GM18858 (cell line): ENCODE results near the gene DCST2.

Experiments used
- ATAC-seq: cut with Tn5 transposase; IDR thresholded peaks from one replicate; pipeline ENCODE4 v1.9.1; 2021; ENCODE audit not compliant: unreplicated experiment

DCST2 gene

DNA sequence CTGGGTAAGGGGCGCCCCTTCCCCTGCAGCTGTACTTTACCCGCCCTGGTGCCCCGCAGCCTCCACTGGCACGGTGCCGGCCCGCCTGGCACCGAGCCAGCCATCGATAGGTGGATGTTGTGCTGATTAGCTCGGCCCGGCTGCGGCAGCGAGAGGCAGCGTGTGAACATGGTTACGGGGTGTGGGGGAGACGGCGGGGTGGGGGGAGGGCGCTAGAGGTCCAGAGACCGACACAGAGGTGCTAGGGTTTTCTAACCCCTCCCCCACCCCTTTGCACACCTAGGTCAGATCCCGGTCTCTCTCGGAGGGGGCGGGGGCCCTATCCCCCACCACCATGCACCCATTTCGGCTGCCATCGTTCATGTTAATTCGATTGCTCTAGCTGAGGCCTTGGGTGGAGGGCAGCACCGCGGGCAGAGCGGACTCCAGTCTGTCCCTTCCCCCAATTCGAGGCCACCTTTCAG, 36.6 kb upstream of the DCST2 start:
- ATAC-seq: no peak

DNA sequence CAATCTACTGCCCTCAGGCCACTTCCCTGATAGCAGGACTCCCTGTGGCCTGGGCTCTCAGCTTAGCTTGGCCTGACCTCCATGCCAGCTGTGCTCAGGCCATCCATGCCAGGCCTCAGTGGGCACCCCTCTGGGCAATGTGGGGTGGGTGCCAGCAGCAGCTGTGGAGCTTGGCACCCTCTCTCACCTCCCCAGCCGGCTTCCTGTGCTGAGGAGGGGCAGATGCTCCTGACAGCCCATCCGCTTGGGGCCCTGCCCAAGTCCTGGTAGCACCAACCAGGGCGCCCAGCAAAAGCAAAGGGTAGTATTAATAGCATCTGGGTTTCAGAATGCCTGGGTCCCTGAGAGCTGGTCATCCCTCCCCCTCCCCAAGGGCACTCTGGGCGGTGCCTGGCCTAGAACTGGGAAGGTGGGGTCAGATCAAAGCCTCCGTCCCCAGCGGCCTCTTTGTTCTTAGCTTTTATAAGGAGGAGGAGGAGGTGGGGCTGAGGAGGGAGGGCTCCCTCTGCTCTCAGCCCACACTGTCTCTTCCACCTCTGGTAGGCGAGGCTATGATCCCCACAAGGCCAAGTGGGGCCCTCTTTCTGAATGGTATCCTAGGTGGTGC, 36.1 kb upstream of the DCST2 start:
- no peak for ATAC-seq

GRCh38 chr1:155068599-155068998, 35.0 kb upstream of the DCST2 start:
- ATAC-seq: no peak

- ATAC-seq: no peak
Observed at GRCh38 chr1:155066777-155067176, 33.2 kb upstream of the DCST2 start.

GRCh38 chr1:155064832-155065429, 31.4 kb upstream of the DCST2 start:
- ATAC-seq: no peak

DNA sequence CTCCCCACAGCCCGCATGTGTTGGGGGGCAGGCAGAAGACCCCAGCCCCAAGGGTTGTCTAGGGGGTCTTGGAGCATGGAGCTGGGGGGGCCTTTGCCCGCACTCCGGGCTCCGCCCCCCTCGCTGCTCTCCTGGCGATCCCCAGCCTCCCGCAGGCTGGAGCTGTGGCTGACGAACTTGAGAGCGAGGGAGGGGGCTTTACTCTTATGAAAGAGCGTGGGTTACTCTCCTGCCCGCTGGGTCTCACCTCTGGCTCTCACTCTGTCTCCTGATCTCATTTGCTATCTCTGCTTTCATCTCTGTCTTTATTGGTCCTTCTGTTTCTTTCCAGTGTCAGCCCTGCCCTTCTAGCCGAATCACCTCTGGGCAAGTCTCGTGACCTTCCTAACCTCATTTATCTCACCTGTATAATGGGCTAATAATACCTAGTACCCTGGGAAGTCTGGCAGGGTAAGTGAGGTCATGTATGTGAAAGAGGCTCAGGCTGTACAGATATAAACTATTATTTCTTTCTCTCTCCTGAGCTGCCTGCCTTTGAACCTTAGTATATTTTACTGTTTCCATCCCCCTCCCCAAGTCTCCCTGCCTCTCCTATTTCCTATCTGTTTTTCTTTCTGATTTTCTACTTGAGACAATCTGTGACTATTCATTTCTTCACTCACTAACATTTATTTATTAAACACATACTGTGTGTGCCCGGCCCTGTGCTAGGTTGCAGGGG, 30.7 kb upstream of the DCST2 start:
- ATAC-seq: no peak

DNA sequence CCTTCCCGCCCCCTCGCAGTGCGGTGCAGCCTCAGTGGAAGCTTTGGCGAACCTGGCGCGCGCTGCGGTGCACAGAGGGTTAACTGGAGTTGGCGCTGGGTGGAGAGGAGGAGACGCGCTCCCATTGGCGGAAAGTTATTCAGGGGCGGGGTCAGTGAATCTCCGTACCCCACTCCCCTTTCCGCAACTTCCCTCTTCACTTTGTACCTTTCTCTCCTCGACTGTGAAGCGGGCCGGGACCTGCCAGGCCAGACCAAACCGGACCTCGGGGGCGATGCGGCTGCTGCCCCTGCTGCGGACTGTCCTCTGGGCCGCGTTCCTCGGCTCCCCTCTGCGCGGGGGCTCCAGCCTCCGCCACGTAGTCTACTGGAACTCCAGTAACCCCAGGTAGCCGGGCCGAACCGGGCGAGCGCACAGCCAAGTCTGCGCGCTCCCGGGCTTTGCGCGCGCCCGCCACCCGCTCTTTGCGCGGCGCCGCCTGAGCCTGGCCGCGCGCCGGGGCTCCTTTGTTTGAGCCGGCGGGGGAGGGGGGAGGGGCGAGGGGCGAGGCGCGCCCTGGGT, 30.0 kb upstream of the DCST2 start, which contains the start of gene EFNA4:
EFNA4 (plus strand) TSS at position 191 of the 561 bp plus-strand sequence; CDS start at position 275, 84 bp downstream.
- ATAC-seq: peak; percentile 44

GRCh38 chr1:155062702-155063411, 29.3 kb upstream of the DCST2 start:
- ATAC-seq: no peak

DNA sequence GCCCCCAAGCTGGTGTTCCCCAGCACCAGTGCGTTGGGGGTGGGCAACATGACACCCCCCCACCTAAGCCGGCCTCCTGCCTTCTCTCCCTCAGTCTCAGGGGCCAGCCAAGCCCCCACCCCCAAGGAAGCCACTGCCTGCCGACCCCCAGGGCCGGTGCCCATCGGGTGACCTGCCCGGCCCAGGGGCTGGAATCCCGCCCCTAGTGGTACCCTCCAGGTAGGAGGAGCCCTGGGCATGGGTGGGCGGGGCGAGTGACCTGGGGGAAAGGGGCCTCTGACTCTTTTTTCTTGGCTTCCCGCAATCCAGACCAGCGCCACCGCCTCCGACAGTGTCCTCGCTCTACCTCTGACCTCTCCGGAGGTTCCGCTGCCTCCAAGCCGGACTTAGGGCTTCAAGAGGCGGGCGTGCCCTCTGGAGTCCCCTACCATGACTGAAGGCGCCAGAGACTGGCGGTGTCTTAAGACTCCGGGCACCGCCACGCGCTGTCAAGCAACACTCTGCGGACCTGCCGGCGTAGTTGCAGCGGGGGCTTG, 28.6 kb upstream of the DCST2 start:
- ATAC-seq: no peak

GRCh38 chr1:155061381-155062150, 28.0 kb upstream of the DCST2 start:
- peak; percentile 36 for ATAC-seq

DNA sequence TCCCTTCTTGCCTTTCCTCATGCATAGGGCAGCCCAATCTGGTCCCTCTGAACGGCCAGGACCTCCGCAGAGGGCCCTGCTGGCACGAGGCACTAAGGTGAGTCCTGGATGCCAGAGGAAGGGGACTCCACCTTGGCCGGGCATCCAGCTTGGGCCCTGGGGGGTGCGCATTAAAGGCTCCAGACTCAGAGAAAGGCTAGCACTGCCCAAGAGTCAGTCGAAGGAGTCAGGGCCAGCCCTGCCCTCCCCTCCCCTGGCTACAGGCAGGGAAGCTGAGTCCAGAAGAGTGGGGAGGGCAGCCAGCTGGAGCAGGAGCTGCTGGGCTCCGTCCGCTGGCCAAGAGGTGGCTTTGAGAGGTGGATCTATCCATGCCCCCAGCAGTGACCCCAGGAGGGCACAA, 27.2 kb upstream of the DCST2 start:
- ATAC-seq: no peak

DNA sequence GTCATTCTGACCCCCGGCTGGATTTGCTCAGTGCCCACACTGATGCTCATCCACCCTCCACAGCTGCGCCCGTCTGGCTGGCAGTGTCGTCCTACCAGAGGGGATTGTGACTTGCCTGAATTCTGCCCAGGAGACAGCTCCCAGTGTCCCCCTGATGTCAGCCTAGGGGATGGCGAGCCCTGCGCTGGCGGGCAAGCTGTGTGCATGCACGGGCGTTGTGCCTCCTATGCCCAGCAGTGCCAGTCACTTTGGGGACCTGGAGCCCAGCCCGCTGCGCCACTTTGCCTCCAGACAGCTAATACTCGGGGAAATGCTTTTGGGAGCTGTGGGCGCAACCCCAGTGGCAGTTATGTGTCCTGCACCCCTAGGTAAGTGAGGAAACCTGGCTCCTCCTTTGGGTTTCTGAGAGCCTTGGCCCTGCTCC, 24.2 kb upstream of the DCST2 start:
- ATAC-seq: no peak

DNA sequence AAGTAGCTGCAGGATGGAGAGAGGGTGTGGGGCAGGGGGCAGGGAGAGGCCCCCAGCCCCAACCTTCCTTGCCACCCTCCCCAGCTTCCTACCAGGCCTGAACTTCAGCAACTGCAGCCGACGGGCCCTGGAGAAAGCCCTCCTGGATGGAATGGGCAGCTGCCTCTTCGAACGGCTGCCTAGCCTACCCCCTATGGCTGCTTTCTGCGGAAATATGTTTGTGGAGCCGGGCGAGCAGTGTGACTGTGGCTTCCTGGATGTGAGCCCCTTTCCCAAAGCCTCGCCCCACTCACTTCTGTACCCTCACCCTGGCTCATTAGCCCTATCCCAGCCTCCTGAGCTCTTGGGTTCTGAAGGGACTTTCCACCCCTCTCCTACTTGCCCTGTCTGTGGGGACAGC, 23.5 kb upstream of the DCST2 start:
- ATAC-seq: no peak

- no peak for ATAC-seq
Observed at GRCh38 chr1:155053531-155054105, 20.0 kb upstream of the DCST2 start.

DNA sequence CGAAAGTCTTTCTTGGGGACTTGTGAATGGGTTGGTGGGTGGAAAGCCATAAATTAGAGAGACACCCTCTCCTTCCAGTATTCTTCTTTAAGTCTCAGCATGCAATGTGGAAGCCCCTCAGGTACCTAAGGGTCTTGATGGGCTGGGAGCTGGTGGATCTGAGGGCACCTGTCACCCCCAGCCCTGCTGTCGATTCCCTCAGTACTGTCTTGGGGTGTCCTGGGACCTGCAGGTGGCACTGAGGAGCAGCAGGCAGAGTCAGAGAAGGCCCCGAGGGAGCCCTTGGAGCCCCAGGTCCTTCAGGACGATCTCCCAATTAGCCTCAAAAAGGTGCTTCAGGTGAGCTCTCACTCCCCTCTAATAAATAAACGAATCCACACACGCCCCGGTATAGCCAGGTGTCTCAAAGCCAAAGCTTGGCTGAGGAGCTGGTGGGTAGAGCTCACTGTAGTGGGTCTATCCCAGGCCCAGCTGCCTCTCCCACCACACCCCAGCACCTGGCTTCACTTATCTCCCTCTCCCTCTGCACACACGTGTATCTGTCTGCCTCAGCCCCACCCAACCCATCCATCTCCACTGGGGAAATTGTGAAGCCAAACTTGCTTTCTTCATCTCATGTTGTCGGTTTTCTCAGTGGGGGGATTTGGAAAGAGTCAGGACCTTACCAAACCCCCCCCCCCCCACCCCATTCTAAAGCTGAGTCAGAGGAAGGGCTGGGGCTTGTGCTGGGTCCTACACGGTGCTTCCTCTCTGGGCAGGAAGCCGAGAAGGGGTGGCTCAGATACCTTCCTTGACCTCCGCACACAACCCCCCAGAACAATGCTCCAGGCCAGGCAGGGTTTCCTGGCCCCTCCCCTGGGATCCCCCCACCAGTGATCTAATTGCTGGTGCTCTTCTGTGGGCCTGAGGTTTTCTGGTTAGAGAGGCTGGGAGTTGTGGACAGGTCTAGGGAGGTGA, 19.1 kb upstream of the DCST2 start:
- no peak for ATAC-seq

DNA sequence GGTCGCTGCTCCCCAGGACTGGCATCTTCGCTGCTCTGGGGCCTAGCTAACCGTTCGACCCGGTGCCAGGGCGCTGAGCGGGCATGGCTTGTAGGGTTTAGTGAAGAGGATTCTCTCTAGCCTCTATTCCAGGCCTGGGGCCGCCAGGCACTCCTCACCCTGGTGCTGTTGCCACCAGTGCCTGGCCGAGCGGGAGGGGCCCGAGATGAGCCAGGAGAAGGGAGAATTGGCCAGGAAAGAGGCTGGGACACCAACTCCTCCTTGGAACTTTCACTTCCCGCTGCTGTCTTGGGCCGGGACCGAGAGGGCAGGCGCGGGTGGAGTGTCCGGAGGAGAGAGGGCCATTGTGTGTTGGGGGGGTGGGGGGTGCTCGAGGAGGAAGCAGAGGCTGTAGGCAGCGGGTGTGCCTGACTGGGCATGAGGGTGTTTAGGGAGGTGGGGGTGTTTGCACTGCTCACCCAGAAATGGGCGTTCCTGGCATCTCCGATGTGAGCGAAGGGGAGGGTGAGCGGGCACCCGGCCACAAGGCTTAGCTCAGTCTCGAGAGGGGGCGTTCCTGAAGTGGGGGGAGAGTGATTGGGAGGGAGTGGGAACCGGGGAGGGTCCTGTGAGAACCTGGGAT, 18.3 kb upstream of the DCST2 start:
- ATAC-seq: no peak

DNA sequence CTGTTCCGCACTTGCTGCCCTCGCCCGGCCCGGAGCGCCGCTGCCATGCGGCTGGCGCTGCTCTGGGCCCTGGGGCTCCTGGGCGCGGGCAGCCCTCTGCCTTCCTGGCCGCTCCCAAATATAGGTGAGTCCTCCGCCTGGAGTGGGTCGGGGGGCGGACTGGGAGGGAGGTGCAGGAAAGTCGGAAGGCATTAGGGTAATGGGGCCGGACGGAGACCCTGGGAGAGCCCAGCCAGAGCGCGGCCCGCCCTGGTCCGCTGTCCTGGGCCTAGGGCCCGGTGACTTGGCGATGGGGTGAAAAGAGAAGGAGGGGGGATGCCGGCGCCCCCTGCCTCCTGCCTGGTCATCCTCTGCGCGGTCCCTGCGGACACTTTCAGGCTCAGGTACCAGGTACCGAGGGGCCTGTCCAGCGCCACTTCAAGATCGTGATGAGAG, 17.8 kb upstream of the DCST2 start:
- no peak for ATAC-seq
